B cell (primary cell): ENCODE data around the gene DROSHA. TPM values are rescaled to one million over a fixed set of nuclear protein-coding genes. Genes with fewer than 3 reads are reported as not detected.

ENCODE experiments used
- ATAC-seq: fragments of 200-7000 bp; cut with Tn5 transposase; one replicate; pipeline ENCODE4 v1.10.0; 2021; ENCODE audit warnings: low read depth, mild to moderate bottlenecking, moderate number of reproducible peaks, moderate library complexity
- CTCF ChIA-PET: fragments of 350-600 bp; sonication (Branson Sonifier 250); formaldehyde crosslinking; loops from one replicate; lab custom pipeline; 2021; ENCODE audit warnings: antibody characterized with exemption, inconsistent platforms; lab: Charles Lee
- POLR2A ChIA-PET: fragments of 350-600 bp; sonication (Branson Sonifier 250); formaldehyde crosslinking; loops from one replicate; lab custom pipeline; 2021; ENCODE audit warnings: antibody characterized with exemption; lab: Charles Lee
- DNase-seq: peaks from one replicate; pipeline ENCODE4 v3.0.0; 2013
- H2AFZ ChIP-seq: 2 replicates; pipeline ENCODE4 v1.6.1; 2012; ENCODE audit warnings: mild to moderate bottlenecking, low read depth, low read length; ENCODE audit not compliant: insufficient read depth, poor library complexity, severe bottlenecking
- H3K27ac ChIP-seq, 2 donors: 1 replicate in 1 of 2; 2 replicates in 1 of 2; pipeline ENCODE4 v1.5.1; 2012 to 2013; ENCODE audit warnings: low read length in 2 of 2, mild to moderate bottlenecking in 2 of 2, moderate library complexity in 1 of 2
- H3K27me3 ChIP-seq, 4 experiments: fragments of 200-600 bp in 1 of 4; sonication (generic) in 1 of 4; replicated peaks in 1 of 4; 1 replicate in 2 of 4; 2 replicates in 2 of 4; pipeline versions ENCODE4 v1.6.1 to v1.7.0; 2013 to 2016; ENCODE audit warnings: low read length in 3 of 4, mild to moderate bottlenecking in 2 of 4, mixed read lengths in 1 of 4, moderate library complexity in 1 of 4; ENCODE audit not compliant: insufficient read depth in 4 of 4, control insufficient read depth in 3 of 4; ENCODE audit errors: control extremely low read depth in 1 of 4
- H3K36me3 ChIP-seq, 2 experiments: replicated peaks in 1 of 2; 1 replicate in 1 of 2; 2 replicates in 1 of 2; pipeline versions ENCODE4 v1.6.1 to v1.7.1; 2013; ENCODE audit warnings: low read length in 1 of 2; ENCODE audit not compliant: insufficient read depth in 2 of 2, control insufficient read depth in 1 of 2; ENCODE audit errors: control extremely low read depth in 1 of 2, extremely low read depth in 1 of 2
- H3K4me1 ChIP-seq, 2 donors: fragments of 200-600 bp in 1 of 2; sonication (generic) in 1 of 2; 1 replicate in 1 of 2; 2 replicates in 1 of 2; pipeline versions ENCODE4 v1.5.1 to v1.6.1; 2013 to 2017; ENCODE audit warnings: low read length in 2 of 2; ENCODE audit not compliant: control insufficient read depth in 2 of 2, insufficient read depth in 2 of 2
- H3K4me2 ChIP-seq: replicated peaks from 2 replicates; pipeline ENCODE3; 2012; ENCODE audit warnings: mild to moderate bottlenecking, low read depth, low read length; ENCODE audit not compliant: poor library complexity, severe bottlenecking
- H3K4me3 ChIP-seq, 5 experiments: fragments of 200-600 bp in 1 of 5; sonication (generic) in 1 of 5; 1 replicate in 3 of 5; 2 replicates in 2 of 5; pipeline versions ENCODE4 v1.5.1 to v1.7.0; 2011 to 2016; ENCODE audit warnings: low read length in 4 of 5, mild to moderate bottlenecking in 4 of 5, low read depth in 2 of 5, control low read depth in 1 of 5, moderate library complexity in 1 of 5; ENCODE audit not compliant: insufficient read depth in 1 of 5; ENCODE audit errors: control extremely low read depth in 1 of 5, extremely low read depth in 1 of 5
- H3K79me2 ChIP-seq: fragments of 200-600 bp; sonication (generic); one replicate; pipeline ENCODE4 v1.6.0; 2016; ENCODE audit warnings: low read length; ENCODE audit not compliant: control insufficient read depth, insufficient read depth
- H3K9ac ChIP-seq: fragments of 200-600 bp; sonication (generic); 2 replicates; pipeline ENCODE4 v1.6.1; 2017; ENCODE audit warnings: mild to moderate bottlenecking, low read length, moderate library complexity
- H3K9me3 ChIP-seq, 3 donors: one replicate each; pipeline versions ENCODE4 v1.6.1 to v1.7.1; 2013; ENCODE audit warnings: low read length in 2 of 3; ENCODE audit not compliant: control insufficient read depth in 2 of 3, insufficient read depth in 1 of 3; ENCODE audit errors: control extremely low read depth in 1 of 3
- H4K20me1 ChIP-seq: 2 replicates; pipeline ENCODE4 v1.6.0; 2012; ENCODE audit warnings: mild to moderate bottlenecking, low read length; ENCODE audit not compliant: insufficient read depth, control insufficient read depth, poor library complexity, severe bottlenecking
- H3K27ac Mint-ChIP-seq: one replicate; pipeline ENCODE4 v1.8.0; 2021; ENCODE audit warnings: mixed read lengths
- H3K27me3 Mint-ChIP-seq: one replicate; pipeline ENCODE4 v1.8.0; 2021; ENCODE audit warnings: mixed read lengths
- H3K4me1 Mint-ChIP-seq: one replicate; pipeline ENCODE4 v1.8.0; 2021; ENCODE audit warnings: mixed read lengths
- H3K4me3 Mint-ChIP-seq: one replicate; pipeline ENCODE4 v1.8.0; 2021; ENCODE audit warnings: mixed read lengths
- H3K9me3 Mint-ChIP-seq: one replicate; pipeline ENCODE4 v1.8.0; 2022; ENCODE audit warnings: mixed read lengths; ENCODE audit not compliant: insufficient read depth
- EZH2 ChIP-seq: IDR thresholded peaks from 2 replicates; pipeline ENCODE4 v1.6.1; 2012; ENCODE audit warnings: borderline replicate concordance, low read depth, mild to moderate bottlenecking, moderate library complexity, low read length; ENCODE audit not compliant: insufficient read depth, poor library complexity, severe bottlenecking
- WGBS: methylation state at CpG from one replicate; pipeline ENCODE4 v1.1.5; 2013; ENCODE audit warnings: missing lambda C conversion rate; ENCODE audit not compliant: insufficient coverage; 5-methylcytosine and 5-hydroxymethylcytosine counted together
- intact Hi-C: fragments of 100-400 bp; cut with micrococcal nuclease; formaldehyde crosslinking; loops from one replicate; pipeline ENCODE4 v1.10.0; 2022
- polyA plus RNA-seq: library from polyadenylated mRNA; depleted of rRNA; stranded (reverse); fragments of >200 nt; gene quantifications from 2 replicates; pipeline ENCODE4 v1.2.3, GENCODE V29; 2012
- total RNA-seq, 2 donors: library from RNA; stranded (reverse); fragments of 120-200 nt in 1 of 2; gene quantifications; 1 replicate in 1 of 2; 2 replicates in 1 of 2; pipeline versions ENCODE4 v1.2.3 to v1.2.4, GENCODE V29; 2013 to 2022
- TF ChIP-seq, protein P1 (sequence below): fragments of 200-600 bp; IDR thresholded peaks from one replicate; pipeline ENCODE4 v1.8.0; 2022; ENCODE audit warnings: antibody characterized with exemption, mild to moderate bottlenecking

The DROSHA gene
- total and polyA plus RNA-seq, 2 donors (not counting 1 experiment from before 2014, with no cell fraction given) = 31.2 to 62.4 TPM

- intact Hi-C loops = no loop called here
- POLR2A ChIA-PET = no interaction called here
- no peaks in the 10 kb centered on the region for H3K27me3 Mint-ChIP-seq
Observed at GRCh38 chr5:31417512-31417911, 114.4 kb downstream of the DROSHA start.

DNA sequence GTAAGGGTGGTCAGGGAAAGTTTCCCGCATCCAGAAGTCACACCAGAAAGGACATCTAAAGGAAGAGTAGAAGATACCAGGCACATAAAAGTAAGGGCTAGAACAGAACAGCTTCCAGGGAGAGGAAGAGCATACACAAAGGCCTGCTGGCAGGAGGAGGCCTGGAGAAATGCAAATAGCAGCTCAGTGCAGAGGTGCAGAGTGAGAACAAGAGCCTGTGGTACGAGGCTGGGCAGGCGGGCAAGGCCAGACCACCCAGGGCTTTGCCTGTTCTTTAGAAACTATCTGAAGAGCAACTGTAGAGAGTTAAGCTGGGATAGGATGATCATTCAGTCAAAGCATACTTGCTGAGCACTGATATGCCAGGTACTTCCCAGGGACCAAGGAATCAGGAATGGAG lies 115.3 kb downstream of the DROSHA start:
- Histone ChIP-seq H3K4me2 (no peak overlapping the region), H3K36me3 (peaks cover 4 to 64% of the 10 kb centered on the region in 2 experiments), H2AFZ (no peak overlapping the region), H3K9me3 (no peaks in the 10 kb centered on the region), H3K27ac (no peak overlapping the region), H4K20me1 (no peaks in the 10 kb centered on the region), H3K4me1 (no peaks in the 10 kb centered on the region), H3K4me3 (no peak overlapping the region), H3K27me3 (no peaks in the 10 kb centered on the region), H3K79me2 (no peaks in the 10 kb centered on the region), H3K9ac (no peak overlapping the region)
- no peak overlapping the region for H3K27ac Mint-ChIP-seq
- no peaks in the 10 kb centered on the region for H3K27me3 Mint-ChIP-seq
- no peak for TF ChIP-seq EZH2
- no peaks in the 10 kb centered on the region for H3K4me1 Mint-ChIP-seq
- DNase-seq (no peak), ATAC-seq (no peak)
- ChIA-PET POLR2A (no interaction called here), CTCF (no interaction called here)
- intact Hi-C loops = no loop called here
- H3K9me3 Mint-ChIP-seq = no peaks in the 10 kb centered on the region
- 97% methylated on average over 3 of the region's 3 CpGs for WGBS
- H3K4me3 Mint-ChIP-seq = no peak overlapping the region

More at GRCh38 chr5:31417512-31417911, 114.4 kb downstream of the DROSHA start:
- no peaks in the 10 kb centered on the region for H4K20me1 ChIP-seq
- DNase-seq (no peak), ATAC-seq (no peak)
- Mint-ChIP-seq H3K4me3 (no peak overlapping the region), H3K27ac (no peak overlapping the region), H3K4me1 (no peaks in the 10 kb centered on the region), H3K9me3 (no peaks in the 10 kb centered on the region)
- TF ChIP-seq, protein P1, sequence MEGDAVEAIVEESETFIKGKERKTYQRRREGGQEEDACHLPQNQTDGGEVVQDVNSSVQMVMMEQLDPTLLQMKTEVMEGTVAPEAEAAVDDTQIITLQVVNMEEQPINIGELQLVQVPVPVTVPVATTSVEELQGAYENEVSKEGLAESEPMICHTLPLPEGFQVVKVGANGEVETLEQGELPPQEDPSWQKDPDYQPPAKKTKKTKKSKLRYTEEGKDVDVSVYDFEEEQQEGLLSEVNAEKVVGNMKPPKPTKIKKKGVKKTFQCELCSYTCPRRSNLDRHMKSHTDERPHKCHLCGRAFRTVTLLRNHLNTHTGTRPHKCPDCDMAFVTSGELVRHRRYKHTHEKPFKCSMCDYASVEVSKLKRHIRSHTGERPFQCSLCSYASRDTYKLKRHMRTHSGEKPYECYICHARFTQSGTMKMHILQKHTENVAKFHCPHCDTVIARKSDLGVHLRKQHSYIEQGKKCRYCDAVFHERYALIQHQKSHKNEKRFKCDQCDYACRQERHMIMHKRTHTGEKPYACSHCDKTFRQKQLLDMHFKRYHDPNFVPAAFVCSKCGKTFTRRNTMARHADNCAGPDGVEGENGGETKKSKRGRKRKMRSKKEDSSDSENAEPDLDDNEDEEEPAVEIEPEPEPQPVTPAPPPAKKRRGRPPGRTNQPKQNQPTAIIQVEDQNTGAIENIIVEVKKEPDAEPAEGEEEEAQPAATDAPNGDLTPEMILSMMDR = no peak
- TF ChIP-seq EZH2 = no peak
- no peaks in the 10 kb centered on the region for H3K27me3 ChIP-seq
- no peak overlapping the region for H3K9ac ChIP-seq
- peaks cover 2 to 65% of the 10 kb centered on the region in 2 experiments for H3K36me3 ChIP-seq
- no peaks in the 10 kb centered on the region for H3K79me2 ChIP-seq
- WGBS = 97% methylated on average over 4 of the region's 5 CpGs
- no peak overlapping the region for H2AFZ ChIP-seq
- no peak overlapping the region for H3K4me3 ChIP-seq
- H3K27ac ChIP-seq = no peak overlapping the region
- H3K4me1 ChIP-seq = no peaks in the 10 kb centered on the region
- CTCF ChIA-PET = no interaction called here
- H3K9me3 ChIP-seq = no peaks in the 10 kb centered on the region
- no peak overlapping the region for H3K4me2 ChIP-seq
